Testis (tissue), 3 donors: ENCODE data around the gene ZSWIM6. TPM values are rescaled to one million over a fixed set of nuclear protein-coding genes. Genes with fewer than 3 reads are reported as not detected.

ENCODE experiments used
- DNase-seq: peaks from one replicate; pipeline ENCODE4 v3.0.0-alpha.2; 2019
- H3K27ac ChIP-seq, 2 donors: fragments of 200-600 bp; sonication (generic); one replicate each; pipeline ENCODE4 v1.5.1; 2019
- H3K27me3 ChIP-seq: fragments of 200-600 bp; sonication (generic); one replicate; pipeline ENCODE4 v1.5.1; 2019
- H3K36me3 ChIP-seq: fragments of 200-600 bp; sonication (generic); one replicate; pipeline ENCODE4 v1.5.1; 2017; ENCODE audit warnings: low read depth; ENCODE audit errors: missing control alignments
- H3K4me1 ChIP-seq: fragments of 200-600 bp; sonication (generic); one replicate; pipeline ENCODE4 v1.5.1; 2019
- H3K4me3 ChIP-seq, 2 donors: fragments of 200-600 bp; sonication (generic); one replicate each; pipeline ENCODE4 v1.5.1; 2017 to 2019
- H3K9me3 ChIP-seq: fragments of 200-600 bp; sonication (generic); one replicate; pipeline ENCODE4 v1.5.1; 2017
- POLR2A ChIP-seq: fragments of 450-650 bp; IDR thresholded peaks from one replicate; pipeline ENCODE4 v1.6.1; 2017; ENCODE audit warnings: antibody characterized with exemption, mild to moderate bottlenecking, moderate library complexity
- WGBS, 2 donors: methylation state at CpG; one replicate each; pipeline ENCODE4 v1.1.5; 2018; 5-methylcytosine and 5-hydroxymethylcytosine counted together
- intact Hi-C: fragments of 100-400 bp; cut with DNase I; formaldehyde crosslinking; loops from one replicate; pipeline ENCODE4 v1.15.1; 2023; ENCODE audit warnings: low total_unique reads
- polyA plus RNA-seq: library from polyadenylated mRNA; stranded (reverse); fragments of 350-450 nt; fragmentation: Illumina TruSeq; extraction: RNeasy Lipid Tissue Mini Kit (QIAGEN cat#74804); gene quantifications from one replicate; pipeline ENCODE4 v1.2.3, GENCODE V29; 2014; ENCODE audit warnings: low read depth, low replicate concordance; ENCODE audit not compliant: insufficient read depth
- total RNA-seq, 2 donors: library from RNA; depleted of rRNA; stranded (reverse); fragments of >200 nt; gene quantifications; one replicate each; pipeline ENCODE4 v1.2.3, GENCODE V29; 2016
- TF ChIP-seq, protein P1 (sequence below), 3 experiments: fragments of 450-650 bp in 2 of 3; fragments of 200-600 bp in 1 of 3; sonication (generic) in 1 of 3; IDR thresholded peaks; one replicate each; pipeline ENCODE4 v1.5.1; 2016 to 2019; ENCODE audit warnings: antibody characterized with exemption in 3 of 3, mild to moderate bottlenecking in 2 of 3, moderate library complexity in 1 of 3

ZSWIM6 gene
- total and polyA plus RNA-seq, 3 donors from 2014 or later: 14.6 to 18.0 (median 16.5) TPM

DNA sequence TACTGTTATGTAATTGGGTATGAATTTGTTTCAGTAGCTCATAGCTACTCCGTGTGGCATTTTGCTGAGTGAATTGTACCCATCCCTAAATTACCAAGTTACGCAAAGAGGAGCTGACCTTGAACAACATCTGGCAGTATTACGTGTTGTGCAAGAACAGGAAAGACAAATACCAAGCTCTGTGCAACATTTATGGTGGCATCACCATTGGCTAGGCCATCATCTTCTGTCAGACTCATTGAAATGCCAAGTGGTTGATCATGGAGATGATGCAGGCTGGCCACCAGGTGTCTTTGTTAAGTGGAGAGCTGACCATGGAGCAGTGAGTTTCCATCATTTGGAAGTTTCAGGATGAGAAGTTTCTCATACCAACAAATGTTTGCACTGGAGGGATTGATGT is 15.0 kb downstream of the ZSWIM6 start:
- intact Hi-C loops: no loop called here
- WGBS, 2 donors: 72 to 85% methylated on average over 3 of the region's 3 CpGs
- no peaks in the 10 kb centered on the region for H3K27me3 ChIP-seq
- TF ChIP-seq, protein P1, sequence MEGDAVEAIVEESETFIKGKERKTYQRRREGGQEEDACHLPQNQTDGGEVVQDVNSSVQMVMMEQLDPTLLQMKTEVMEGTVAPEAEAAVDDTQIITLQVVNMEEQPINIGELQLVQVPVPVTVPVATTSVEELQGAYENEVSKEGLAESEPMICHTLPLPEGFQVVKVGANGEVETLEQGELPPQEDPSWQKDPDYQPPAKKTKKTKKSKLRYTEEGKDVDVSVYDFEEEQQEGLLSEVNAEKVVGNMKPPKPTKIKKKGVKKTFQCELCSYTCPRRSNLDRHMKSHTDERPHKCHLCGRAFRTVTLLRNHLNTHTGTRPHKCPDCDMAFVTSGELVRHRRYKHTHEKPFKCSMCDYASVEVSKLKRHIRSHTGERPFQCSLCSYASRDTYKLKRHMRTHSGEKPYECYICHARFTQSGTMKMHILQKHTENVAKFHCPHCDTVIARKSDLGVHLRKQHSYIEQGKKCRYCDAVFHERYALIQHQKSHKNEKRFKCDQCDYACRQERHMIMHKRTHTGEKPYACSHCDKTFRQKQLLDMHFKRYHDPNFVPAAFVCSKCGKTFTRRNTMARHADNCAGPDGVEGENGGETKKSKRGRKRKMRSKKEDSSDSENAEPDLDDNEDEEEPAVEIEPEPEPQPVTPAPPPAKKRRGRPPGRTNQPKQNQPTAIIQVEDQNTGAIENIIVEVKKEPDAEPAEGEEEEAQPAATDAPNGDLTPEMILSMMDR (IDR thresholded peaks at IDR 0.05): no peak
- TF ChIP-seq POLR2A: no peak
- DNase-seq: no peak
- H3K36me3 ChIP-seq: no peaks in the 10 kb centered on the region
- no peak overlapping the region for H3K4me3 ChIP-seq
- H3K27ac ChIP-seq: no peak overlapping the region
- H3K4me1 ChIP-seq: no peaks in the 10 kb centered on the region
- H3K9me3 ChIP-seq: no peaks in the 10 kb centered on the region

DNA sequence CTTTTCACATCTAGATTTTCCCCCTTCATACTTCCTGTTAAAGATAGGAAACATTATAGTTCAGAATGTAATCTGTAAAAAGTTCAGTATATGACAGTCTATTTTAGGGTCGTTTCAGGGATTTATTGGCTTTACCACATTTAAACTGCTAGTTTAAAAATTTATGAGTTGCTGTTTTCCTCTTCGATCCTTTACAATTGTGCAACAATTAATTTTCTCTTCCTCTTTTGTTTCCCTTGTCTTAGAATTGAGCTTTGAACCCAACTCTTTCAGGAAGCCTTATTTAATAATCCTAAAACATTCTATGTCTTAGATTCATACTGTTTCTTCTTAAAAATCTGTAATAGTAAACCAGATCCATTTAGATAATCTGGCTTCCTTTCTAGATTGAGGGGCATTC is 16.4 kb downstream of the ZSWIM6 start:
- DNase-seq: no peak
- no peaks in the 10 kb centered on the region for H3K27me3 ChIP-seq
- WGBS, 2 donors: 44 to 69% methylated on average over 2 of the region's 2 CpGs
- no peak overlapping the region for H3K4me3 ChIP-seq
- no peaks in the 10 kb centered on the region for H3K9me3 ChIP-seq
- H3K27ac ChIP-seq: no peak overlapping the region
- H3K36me3 ChIP-seq: no peaks in the 10 kb centered on the region
- intact Hi-C loops: no loop called here
- H3K4me1 ChIP-seq: no peaks in the 10 kb centered on the region
- TF ChIP-seq, protein P1 (IDR thresholded peaks at IDR 0.05): no peak
- TF ChIP-seq POLR2A: no peak

DNA sequence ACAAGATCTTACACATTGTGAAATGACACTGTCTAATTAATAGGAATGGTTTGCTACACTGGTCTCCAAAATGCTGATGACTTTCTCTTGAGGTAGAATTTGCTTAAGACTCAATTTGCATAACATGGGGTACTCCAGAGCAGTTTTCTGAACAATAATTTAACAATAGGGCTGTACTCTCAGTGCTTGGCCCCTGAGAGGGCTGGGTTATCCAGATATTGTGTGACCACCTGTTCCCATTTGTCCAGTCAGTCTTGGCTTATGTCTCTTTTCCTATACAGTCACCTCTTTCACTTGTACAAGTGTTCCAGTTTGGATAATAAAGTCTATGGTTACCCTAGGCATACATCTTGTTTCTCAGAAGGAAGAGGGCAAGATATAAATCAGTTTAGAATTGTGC is 17.9 kb downstream of the ZSWIM6 start:
- H3K36me3 ChIP-seq: no peaks in the 10 kb centered on the region
- intact Hi-C loops: no loop called here
- TF ChIP-seq, protein P1 (IDR thresholded peaks at IDR 0.05): no peak
- TF ChIP-seq POLR2A: no peak
- H3K27ac ChIP-seq: no peak overlapping the region
- DNase-seq: no peak
- no peaks in the 10 kb centered on the region for H3K9me3 ChIP-seq
- H3K4me1 ChIP-seq: no peaks in the 10 kb centered on the region
- H3K4me3 ChIP-seq: no peak overlapping the region
- H3K27me3 ChIP-seq: no peaks in the 10 kb centered on the region

DNA sequence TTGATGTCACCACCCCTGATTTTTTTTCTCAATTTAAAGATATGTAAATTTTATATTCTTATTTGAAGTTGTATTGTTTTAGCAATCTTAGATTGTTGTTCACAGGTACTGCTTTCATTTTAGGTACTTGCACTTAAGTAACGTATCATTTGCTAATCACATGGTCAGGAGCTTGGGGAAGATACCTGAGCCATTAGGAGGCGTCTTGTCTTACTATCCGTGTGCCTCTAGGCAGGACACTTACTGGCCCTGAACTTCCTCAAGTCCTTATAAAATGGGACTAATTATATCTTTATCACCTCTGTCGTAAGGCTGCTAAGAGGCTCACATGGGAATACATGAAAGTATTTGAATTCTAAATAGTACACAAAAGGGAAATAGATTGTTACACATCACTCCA is 18.5 kb downstream of the ZSWIM6 start:
- no peaks in the 10 kb centered on the region for H3K9me3 ChIP-seq
- H3K27ac ChIP-seq: no peak overlapping the region
- intact Hi-C loops: no loop called here
- no peaks in the 10 kb centered on the region for H3K4me1 ChIP-seq
- H3K36me3 ChIP-seq: no peaks in the 10 kb centered on the region
- 72 to 75% methylated on average over 4 of the region's 4 CpGs for WGBS, 2 donors
- no peak overlapping the region for H3K4me3 ChIP-seq
- DNase-seq: no peak
- H3K27me3 ChIP-seq: no peaks in the 10 kb centered on the region
- TF ChIP-seq, protein P1 (IDR thresholded peaks at IDR 0.05): no peak
- no peak for TF ChIP-seq POLR2A

DNA sequence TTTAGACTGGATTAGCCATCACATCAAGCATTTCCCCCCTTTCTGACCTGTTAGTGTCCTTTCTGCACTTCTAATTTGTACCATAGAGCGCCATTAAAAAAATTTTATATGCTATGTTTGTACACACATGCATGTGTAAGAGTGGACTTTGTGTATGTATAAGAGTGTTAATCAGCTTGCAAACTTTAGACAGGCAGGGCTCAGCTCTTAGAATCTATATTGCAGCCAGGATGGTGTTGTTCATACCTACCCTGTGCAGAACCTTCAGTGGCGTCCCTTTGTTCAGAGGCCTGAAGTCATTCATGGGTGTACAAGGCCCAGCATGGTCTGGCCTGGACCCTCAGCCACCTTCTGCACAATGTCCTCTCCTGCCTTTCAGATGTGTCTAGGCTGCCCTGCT is 19.7 kb downstream of the ZSWIM6 start:
- Histone ChIP-seq H3K36me3 (no peaks in the 10 kb centered on the region), H3K4me1 (no peaks in the 10 kb centered on the region), H3K4me3 (no peak overlapping the region), H3K27me3 (no peaks in the 10 kb centered on the region), H3K9me3 (no peaks in the 10 kb centered on the region), H3K27ac (no peak overlapping the region)
- intact Hi-C loops: no loop called here
- 95 to 100% methylated on average over 2 of the region's 2 CpGs for WGBS, 2 donors
- TF ChIP-seq POLR2A: no peak
- TF ChIP-seq, protein P1 (IDR thresholded peaks at IDR 0.05): no peak
- DNase-seq: no peak
